ENCODE results near the gene ABI3BP.

The ABI3BP gene

GRCh38 chr3:100879195-100879810 lies 113.9 kb downstream of the ABI3BP start:
- no peak for TF ChIP-seq EZH2 (optimal IDR thresholded peaks at IDR 0.05; ENCODE audit: low read depth, low read length)
- TF ChIP-seq EZH2phosphoT487 (IDR thresholded peaks at IDR 0.05; ENCODE audit: low read length), result no peak
- no peak for TF ChIP-seq CTCF (IDR thresholded peaks at IDR 0.05; ENCODE audit: low read length)
- no peaks in the 10 kb centered on the region for H3K9me3 ChIP-seq (replicated peaks; ENCODE audit: insufficient read depth, low read length)

DNA sequence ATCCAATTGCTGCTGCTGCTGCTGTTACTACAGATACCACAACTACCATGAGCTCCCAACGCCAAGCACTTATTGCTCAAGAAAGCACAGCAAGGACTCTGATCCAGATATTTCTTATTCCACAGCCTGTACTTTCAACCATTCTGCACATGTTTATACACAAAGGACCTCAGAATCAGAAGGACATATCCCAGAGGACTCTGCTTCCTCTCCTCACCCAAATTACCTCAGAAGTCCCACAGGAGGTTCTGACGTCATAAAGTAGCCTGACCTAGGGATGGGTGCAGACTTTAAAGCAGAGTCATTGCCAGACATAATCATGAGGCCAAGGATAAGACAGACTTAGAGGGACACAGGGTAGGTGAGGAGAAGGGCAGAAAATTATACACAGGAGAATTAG lies 115.9 kb downstream of the ABI3BP start:
- Histone ChIP-seq H3K9me2 (replicated peaks; ENCODE audit: insufficient read depth, low read length) (no peaks in the 10 kb centered on the region), H3K9ac (ENCODE audit: low read length) (no peak overlapping the region), H3K4me3 (ENCODE audit: low read length) (no peak overlapping the region), H3K27ac (ENCODE audit: low read length) (no peak overlapping the region), H3K36me3 (replicated peaks; ENCODE audit: insufficient read depth, low read length) (no peaks in the 10 kb centered on the region), H3K4me1 (ENCODE audit: low read length) (no peaks in the 10 kb centered on the region), H3K79me2 (ENCODE audit: low read length) (no peaks in the 10 kb centered on the region), H3K9me3 (replicated peaks; ENCODE audit: insufficient read depth, low read length) (no peaks in the 10 kb centered on the region), H2AFZ (ENCODE audit: low read length) (no peak overlapping the region), H3F3A (ENCODE audit: insufficient read depth, low read length) (no peaks in the 10 kb centered on the region), H3K4me2 (ENCODE audit: low read depth, low read length) (no peak overlapping the region), H4K20me1 (ENCODE audit: insufficient read depth, low read length) (no peaks in the 10 kb centered on the region), H3K27me3 (replicated peaks; ENCODE audit: insufficient read depth, low read length) (no peaks in the 10 kb centered on the region)
- no peak for DNase-seq
- TF ChIP-seq CTCF (IDR thresholded peaks at IDR 0.05; ENCODE audit: low read length), result no peak
- TF ChIP-seq EZH2phosphoT487 (IDR thresholded peaks at IDR 0.05; ENCODE audit: low read length), result no peak
- no peak for TF ChIP-seq EZH2 (optimal IDR thresholded peaks at IDR 0.05; ENCODE audit: low read depth, low read length)

More at GRCh38 chr3:100879195-100879810, 113.9 kb downstream of the ABI3BP start:
- no peak for DNase-seq
- H3K36me3 ChIP-seq (replicated peaks; ENCODE audit: insufficient read depth, low read length), result no peaks in the 10 kb centered on the region
- H3K4me1 ChIP-seq (ENCODE audit: low read length), result no peaks in the 10 kb centered on the region
- no peak overlapping the region for H3K4me3 ChIP-seq (ENCODE audit: low read length)
- no peaks in the 10 kb centered on the region for H4K20me1 ChIP-seq (ENCODE audit: insufficient read depth, low read length)
- no peaks in the 10 kb centered on the region for H3K79me2 ChIP-seq (ENCODE audit: low read length)
- H3K27me3 ChIP-seq (replicated peaks; ENCODE audit: insufficient read depth, low read length), result no peaks in the 10 kb centered on the region
- no peaks in the 10 kb centered on the region for H3K9me2 ChIP-seq (replicated peaks; ENCODE audit: insufficient read depth, low read length)
- no peak overlapping the region for H2AFZ ChIP-seq (ENCODE audit: low read length)
- H3K27ac ChIP-seq (ENCODE audit: low read length), result no peak overlapping the region
- H3K4me2 ChIP-seq (ENCODE audit: low read depth, low read length), result no peak overlapping the region
- H3K9ac ChIP-seq (ENCODE audit: low read length), result no peak overlapping the region
- no peaks in the 10 kb centered on the region for H3F3A ChIP-seq (ENCODE audit: insufficient read depth, low read length)

GRCh38 chr3:100875239-100875638 lies 118.0 kb downstream of the ABI3BP start:
- no peaks in the 10 kb centered on the region for H3F3A ChIP-seq (ENCODE audit: insufficient read depth, low read length)
- no peak for TF ChIP-seq EZH2phosphoT487 (IDR thresholded peaks at IDR 0.05; ENCODE audit: low read length)
- TF ChIP-seq EZH2 (optimal IDR thresholded peaks at IDR 0.05; ENCODE audit: low read depth, low read length), result no peak
- H3K27ac ChIP-seq (ENCODE audit: low read length), result no peak overlapping the region
- H3K9ac ChIP-seq (ENCODE audit: low read length), result no peak overlapping the region
- no peaks in the 10 kb centered on the region for H3K4me1 ChIP-seq (ENCODE audit: low read length)
- no peaks in the 10 kb centered on the region for H3K79me2 ChIP-seq (ENCODE audit: low read length)
- no peaks in the 10 kb centered on the region for H3K9me2 ChIP-seq (replicated peaks; ENCODE audit: insufficient read depth, low read length)
- no peaks in the 10 kb centered on the region for H4K20me1 ChIP-seq (ENCODE audit: insufficient read depth, low read length)
- no peak overlapping the region for H3K4me2 ChIP-seq (ENCODE audit: low read depth, low read length)
- no peak overlapping the region for H2AFZ ChIP-seq (ENCODE audit: low read length)
- no peaks in the 10 kb centered on the region for H3K9me3 ChIP-seq (replicated peaks; ENCODE audit: insufficient read depth, low read length)
- no peaks in the 10 kb centered on the region for H3K36me3 ChIP-seq (replicated peaks; ENCODE audit: insufficient read depth, low read length)
- no peak for DNase-seq
- no peak overlapping the region for H3K4me3 ChIP-seq (ENCODE audit: low read length)
- no peaks in the 10 kb centered on the region for H3K27me3 ChIP-seq (replicated peaks; ENCODE audit: insufficient read depth, low read length)

- no peak overlapping the region for H3K9ac ChIP-seq (ENCODE audit: low read length)
- H3K79me2 ChIP-seq (ENCODE audit: low read length), result no peaks in the 10 kb centered on the region
- H3K4me1 ChIP-seq (ENCODE audit: low read length), result no peaks in the 10 kb centered on the region
- H3K9me2 ChIP-seq (replicated peaks; ENCODE audit: insufficient read depth, low read length), result no peaks in the 10 kb centered on the region
- no peak for DNase-seq
- no peak overlapping the region for H3K4me3 ChIP-seq (ENCODE audit: low read length)
- H3K27ac ChIP-seq (ENCODE audit: low read length), result no peak overlapping the region
- no peaks in the 10 kb centered on the region for H4K20me1 ChIP-seq (ENCODE audit: insufficient read depth, low read length)
- no peaks in the 10 kb centered on the region for H3K9me3 ChIP-seq (replicated peaks; ENCODE audit: insufficient read depth, low read length)
- H3K36me3 ChIP-seq (replicated peaks; ENCODE audit: insufficient read depth, low read length), result no peaks in the 10 kb centered on the region
- H3K4me2 ChIP-seq (ENCODE audit: low read depth, low read length), result no peak overlapping the region
- H2AFZ ChIP-seq (ENCODE audit: low read length), result no peak overlapping the region
- no peaks in the 10 kb centered on the region for H3K27me3 ChIP-seq (replicated peaks; ENCODE audit: insufficient read depth, low read length)
- H3F3A ChIP-seq (ENCODE audit: insufficient read depth, low read length), result no peaks in the 10 kb centered on the region
- TF ChIP-seq EZH2 (optimal IDR thresholded peaks at IDR 0.05; ENCODE audit: low read depth, low read length) (no peak), CTCF (IDR thresholded peaks at IDR 0.05; ENCODE audit: low read length) (no peak), EZH2phosphoT487 (IDR thresholded peaks at IDR 0.05; ENCODE audit: low read length) (no peak)
These were observed 119.6 kb downstream of the ABI3BP start for GRCh38 chr3:100873611-100874010.

Data from MM.1S (cell line).